ENCODE data around the gene EHD2. TPM values are rescaled to one million over a fixed set of nuclear protein-coding genes. Genes with fewer than 3 reads are reported as not detected.
A peak's percentile ranks its signal among the peaks of the same experiment; 100 is the strongest.
"Not testable (repeated sequence)": the region's sequence is repeated elsewhere in the genome, so short reads cannot be mapped to it uniquely, and the experiment has no call there.

The EHD2 gene
- total RNA-seq, 1 experiment from 2014 or later: not detected

DNA sequence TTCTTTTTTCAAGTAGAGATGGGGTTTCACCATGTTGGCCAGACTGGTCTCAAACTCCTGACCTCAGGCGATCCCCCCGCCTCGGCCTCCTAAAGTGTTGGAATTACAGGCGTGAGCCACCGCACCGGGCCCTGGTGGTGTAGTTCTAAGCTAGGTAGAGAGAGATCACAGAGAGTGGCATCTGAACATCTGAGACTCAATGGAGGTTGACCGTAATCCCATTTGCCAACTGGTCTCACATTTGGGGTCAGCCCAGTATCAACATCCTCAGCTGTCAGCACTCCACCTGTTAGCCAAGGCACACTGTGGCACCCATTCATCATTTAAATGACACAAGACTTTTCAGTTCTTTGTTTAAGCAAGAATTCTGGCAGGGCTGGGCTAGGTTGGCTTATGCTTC lies 73.3 kb downstream of the EHD2 start:
- no peak for DNase-seq (ENCODE audit: low spot score)
- in situ Hi-C loops (cut with HindIII; ENCODE audit: low sequenced_read_pairs): no loop called here

DNA sequence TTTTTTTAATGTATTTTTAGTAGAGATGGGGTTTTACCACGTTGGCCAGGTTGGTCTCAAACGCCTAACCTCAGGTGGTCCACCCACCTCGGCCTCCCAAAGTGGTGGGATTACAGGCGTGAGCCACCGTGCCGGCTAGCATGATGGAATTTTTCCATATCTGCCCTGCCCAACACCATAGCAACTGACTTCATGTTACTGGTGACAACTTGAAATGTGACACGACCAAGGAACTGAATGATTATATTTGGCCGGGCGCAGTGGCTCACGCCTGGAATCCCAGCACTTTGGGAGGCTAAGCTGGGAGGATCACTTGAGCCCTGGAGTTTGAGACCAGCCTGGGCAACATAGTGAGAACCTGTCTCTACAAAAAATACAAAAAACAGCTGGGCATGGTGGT lies 74.1 kb downstream of the EHD2 start:
- DNase-seq (ENCODE audit: low spot score); in situ Hi-C loops (cut with HindIII; ENCODE audit: low sequenced_read_pairs): not testable (repeated sequence)

DNA sequence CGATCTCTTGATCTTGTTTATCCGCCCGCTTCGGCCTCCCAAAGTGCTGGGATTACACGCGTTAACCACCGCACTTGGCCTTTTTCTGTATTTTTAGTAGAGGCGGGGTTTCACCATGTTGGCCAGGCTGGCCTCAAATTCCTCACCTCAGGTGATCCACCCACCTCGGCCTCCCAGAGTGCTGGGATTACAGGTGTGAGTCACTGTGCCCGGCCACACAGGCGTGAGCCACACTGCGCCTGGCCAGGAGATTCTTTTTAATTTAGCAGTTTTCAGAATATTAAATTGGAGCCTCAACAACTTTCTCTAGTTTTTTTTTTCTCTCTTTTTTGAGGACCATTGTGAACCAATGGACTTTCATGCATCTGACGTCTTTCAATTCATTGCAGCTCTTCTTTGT lies 76.6 kb downstream of the EHD2 start:
- DNase-seq (ENCODE audit: low spot score); in situ Hi-C loops (cut with HindIII; ENCODE audit: low sequenced_read_pairs): not testable (repeated sequence)

DNA sequence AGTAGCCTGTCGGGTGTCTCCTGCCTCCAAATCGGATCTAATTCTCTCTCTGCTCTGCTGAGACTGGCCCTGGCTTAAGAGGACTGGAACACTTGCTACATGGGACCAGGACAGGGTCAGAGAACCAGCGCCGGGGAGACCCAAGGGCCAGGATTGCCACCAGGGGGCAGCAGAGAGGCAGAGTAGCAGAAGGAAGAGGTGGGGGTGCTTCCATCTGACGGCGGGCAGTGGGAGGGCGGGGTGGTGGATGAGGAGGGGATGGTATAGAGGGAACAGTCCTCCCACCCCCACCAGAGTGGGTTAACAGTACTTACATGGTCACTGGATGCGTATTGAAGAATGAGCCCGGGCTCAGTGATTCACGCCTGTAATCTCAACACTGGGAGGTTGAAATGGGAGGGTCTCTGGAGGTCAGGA lies 77.2 kb downstream of the EHD2 start:
- in situ Hi-C loops (cut with HindIII; ENCODE audit: low sequenced_read_pairs): no loop called here
- DNase-seq (ENCODE audit: low spot score): peak; percentile 66

DNA sequence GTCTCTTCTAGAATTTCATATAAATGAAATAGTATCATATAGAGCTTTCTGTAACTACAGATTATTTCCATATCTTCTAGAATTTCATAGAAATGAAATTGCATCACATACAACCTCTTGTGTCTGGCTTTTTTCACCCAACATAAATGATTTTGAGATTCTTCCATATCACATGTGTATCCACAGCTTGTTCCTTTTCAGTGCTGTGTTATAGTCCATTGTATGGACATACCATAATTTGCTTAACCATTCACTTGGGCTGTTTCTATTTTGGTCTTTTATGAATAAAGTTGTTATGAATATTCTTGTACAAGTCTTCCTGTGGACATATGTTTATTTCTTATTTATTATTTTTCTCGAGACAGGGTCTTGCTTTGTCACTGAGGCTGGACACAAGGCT lies 79.4 kb downstream of the EHD2 start:
- no peak for DNase-seq (ENCODE audit: low spot score)
- in situ Hi-C loops (cut with HindIII; ENCODE audit: low sequenced_read_pairs): no loop called here

Other genes starting within 250 kb of the EHD2 start
- 3.5 and 3.8 TPM in 2 replicates for gene SLC8A2, start 241.5 kb upstream of the EHD2 start, total RNA-seq (2014; rRNA removed; shearing (Covaris generic))
- 31.5 and 44.5 TPM in 2 replicates for gene KPTN, start 229.2 kb upstream of the EHD2 start, total RNA-seq (2014; rRNA removed; shearing (Covaris generic))
- gene NAPA, start 198.4 kb upstream of the EHD2 start, total RNA-seq (2014; rRNA removed; shearing (Covaris generic)): 54.7 and 75.9 TPM in 2 replicates
- not detected in 2 replicates for gene ZNF541, start 140.3 kb upstream of the EHD2 start, total RNA-seq (2014; rRNA removed; shearing (Covaris generic))
- gene BICRA, start 104.3 kb upstream of the EHD2 start, total RNA-seq (2014; rRNA removed; shearing (Covaris generic)): 0.10 and 5.7 TPM in 2 replicates
- gene NOP53, start 32.1 kb downstream of the EHD2 start, total RNA-seq (2014; rRNA removed; shearing (Covaris generic)): 431 and 471 TPM in 2 replicates
- gene SELENOW, start 65.3 kb downstream of the EHD2 start, total RNA-seq (2014; rRNA removed; shearing (Covaris generic)): 322 and 424 TPM in 2 replicates
- not detected in 2 replicates for gene TPRX1, start 91.1 kb downstream of the EHD2 start, total RNA-seq (2014; rRNA removed; shearing (Covaris generic))
- 0.34 and 0.68 TPM in 2 replicates for gene CRX, start 108.5 kb downstream of the EHD2 start, total RNA-seq (2014; rRNA removed; shearing (Covaris generic))
- not detected in 2 replicates for gene TPRX2, start 145.8 kb downstream of the EHD2 start, total RNA-seq (2014; rRNA removed; shearing (Covaris generic))
- gene SULT2A1, start 172.9 kb downstream of the EHD2 start, total RNA-seq (2014; rRNA removed; shearing (Covaris generic)): not detected in 2 replicates